KOPT-K1 (cell line): ENCODE results near the gene KAT6B.

Experiments used
- H3K27ac ChIP-seq: fragments of 200-600 bp; sonication (generic); 2 replicates; pipeline ENCODE4 v1.5.1; 2016; ENCODE audit warnings: antibody characterized with exemption, mild to moderate bottlenecking, low read depth, low read length; ENCODE audit not compliant: poor library complexity, severe bottlenecking
- H3K36me3 ChIP-seq: fragments of 200-600 bp; sonication (generic); 2 replicates; pipeline ENCODE4 v1.5.1; 2017; ENCODE audit warnings: antibody characterized with exemption, mild to moderate bottlenecking, low read length, moderate library complexity; ENCODE audit not compliant: insufficient read depth
- H3K9me3 ChIP-seq: fragments of 200-600 bp; sonication (generic); 2 replicates; pipeline ENCODE4 v1.5.1; 2017; ENCODE audit warnings: antibody characterized with exemption, low read length, mild to moderate bottlenecking; ENCODE audit not compliant: insufficient read depth, poor library complexity, severe bottlenecking

The KAT6B gene

DNA sequence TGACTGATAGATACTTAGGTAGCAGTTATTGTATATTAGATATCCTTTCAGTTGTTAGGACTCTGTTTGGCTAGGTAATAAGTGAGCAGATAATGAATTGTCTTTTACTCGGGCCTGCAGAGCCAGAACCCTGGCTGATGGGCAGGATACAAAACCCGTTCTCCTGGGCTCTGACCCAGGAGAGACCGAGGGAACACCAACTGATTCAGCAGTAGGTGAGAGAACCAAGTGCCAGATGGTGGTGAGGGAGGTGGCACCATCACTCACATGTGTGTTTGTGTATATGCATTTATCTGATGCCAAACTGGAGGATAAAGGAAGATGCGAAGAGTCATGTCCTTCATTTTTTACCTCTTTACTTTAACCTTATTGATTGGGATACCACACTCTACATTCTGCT, 169.4 kb downstream of the KAT6B start:
- Histone ChIP-seq H3K9me3 (no peaks in the 10 kb centered on the region), H3K36me3 (peaks cover 47% of the 10 kb centered on the region), H3K27ac (no peak overlapping the region)

DNA sequence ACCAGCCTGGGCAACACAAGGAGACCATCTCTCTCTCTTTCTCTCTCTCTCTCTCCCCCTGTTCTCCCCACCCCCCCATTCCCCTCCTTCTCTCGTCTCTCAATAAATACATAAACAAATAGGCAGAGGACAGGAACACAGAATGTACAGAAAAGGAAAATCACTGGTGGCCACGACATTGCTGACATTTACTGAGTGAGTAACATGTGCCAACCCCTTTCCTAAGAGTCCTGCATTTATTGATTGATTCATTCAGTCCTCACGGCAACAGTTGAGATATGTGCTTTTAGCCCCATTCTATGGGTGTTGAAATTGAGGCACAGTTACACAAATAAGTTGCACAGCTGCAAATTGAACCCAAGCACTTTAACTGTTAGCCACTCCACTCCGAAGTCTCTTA, 170.8 kb downstream of the KAT6B start:
- Histone ChIP-seq H3K9me3 (no peaks in the 10 kb centered on the region), H3K27ac (no peak overlapping the region), H3K36me3 (peaks cover 57% of the 10 kb centered on the region)

DNA sequence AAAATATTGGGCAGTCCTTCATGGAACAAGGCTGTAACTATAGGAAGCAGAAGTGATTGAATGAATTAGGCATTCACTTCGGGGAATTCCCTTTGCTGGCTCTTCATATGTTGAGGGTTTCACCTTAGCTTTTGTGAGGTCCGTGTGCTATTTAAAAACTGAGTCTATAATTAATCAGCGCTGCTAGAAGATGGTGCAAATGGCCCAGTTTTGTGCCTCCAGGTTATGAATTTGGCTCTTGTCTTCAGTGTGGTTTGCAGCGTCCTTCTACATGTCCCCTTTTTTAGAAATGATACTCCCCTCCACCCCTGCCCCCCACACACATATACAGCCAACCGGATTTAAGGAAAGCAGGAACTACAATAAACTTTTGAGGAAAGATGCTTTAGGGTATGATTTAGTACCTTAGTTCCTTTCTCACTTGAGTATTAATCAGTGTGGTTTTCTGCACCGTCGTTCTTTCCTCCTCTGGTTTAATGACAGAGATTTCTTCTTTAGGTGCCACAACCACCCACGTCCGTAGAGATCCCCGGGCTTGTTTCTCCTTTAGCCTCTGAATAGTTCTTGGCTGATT, 174.4 kb downstream of the KAT6B start:
- H3K9me3 ChIP-seq: no peaks in the 10 kb centered on the region
- H3K27ac ChIP-seq: no peak overlapping the region
- H3K36me3 ChIP-seq: peaks cover 31% of the 10 kb centered on the region

DNA sequence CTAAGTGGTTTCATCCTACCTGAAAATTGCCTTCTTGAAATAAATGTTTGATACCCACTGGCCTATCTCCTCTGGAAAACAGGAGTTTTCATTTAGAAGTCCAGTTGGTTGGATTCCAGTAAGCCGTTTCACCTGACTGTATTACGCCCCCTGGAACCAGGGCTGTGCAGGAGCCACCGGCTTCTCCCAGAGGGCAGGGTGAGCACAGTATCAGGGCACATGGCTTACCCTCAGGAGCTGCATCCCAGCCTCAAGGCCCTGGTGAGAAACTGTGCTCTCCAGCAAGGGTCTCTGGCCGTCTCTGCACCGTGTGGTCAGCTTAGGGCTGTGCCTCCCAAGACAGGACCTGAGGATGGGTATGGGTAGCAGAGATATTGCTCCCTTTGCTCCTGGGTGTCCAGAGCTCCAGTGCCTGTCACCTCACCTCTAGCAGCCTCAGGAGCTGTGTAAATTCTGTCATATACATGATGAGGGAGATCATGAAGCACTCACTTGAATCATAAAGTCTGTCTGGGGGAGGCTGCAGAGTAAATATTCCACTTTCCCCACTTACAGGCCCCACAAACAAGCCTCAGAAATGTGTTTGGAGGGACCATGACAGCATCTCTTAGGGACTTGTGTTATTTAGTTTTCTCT, 175.4 kb downstream of the KAT6B start:
- Histone ChIP-seq H3K27ac (no peak overlapping the region), H3K36me3 (peaks cover 35% of the 10 kb centered on the region), H3K9me3 (no peaks in the 10 kb centered on the region)

DNA sequence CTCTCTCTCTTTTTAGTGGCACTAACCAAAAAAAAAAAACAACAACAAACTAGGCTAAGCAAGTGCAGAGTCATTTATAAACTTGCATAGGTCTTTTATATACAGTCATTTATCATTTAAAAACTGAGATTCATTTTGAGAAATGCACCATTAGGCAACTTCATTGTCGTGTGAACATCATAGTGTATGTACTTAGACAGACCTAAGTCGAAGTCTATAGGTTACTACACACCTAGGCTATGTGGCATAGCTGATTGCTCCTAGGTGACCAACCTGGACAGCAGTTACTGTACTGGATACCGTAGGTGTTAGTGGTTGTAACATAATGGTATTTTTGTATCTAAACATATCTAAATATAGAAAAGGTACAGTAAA, 175.9 kb downstream of the KAT6B start:
- no peak overlapping the region for H3K27ac ChIP-seq
- peaks cover 37% of the 10 kb centered on the region for H3K36me3 ChIP-seq
- H3K9me3 ChIP-seq: no peaks in the 10 kb centered on the region

DNA sequence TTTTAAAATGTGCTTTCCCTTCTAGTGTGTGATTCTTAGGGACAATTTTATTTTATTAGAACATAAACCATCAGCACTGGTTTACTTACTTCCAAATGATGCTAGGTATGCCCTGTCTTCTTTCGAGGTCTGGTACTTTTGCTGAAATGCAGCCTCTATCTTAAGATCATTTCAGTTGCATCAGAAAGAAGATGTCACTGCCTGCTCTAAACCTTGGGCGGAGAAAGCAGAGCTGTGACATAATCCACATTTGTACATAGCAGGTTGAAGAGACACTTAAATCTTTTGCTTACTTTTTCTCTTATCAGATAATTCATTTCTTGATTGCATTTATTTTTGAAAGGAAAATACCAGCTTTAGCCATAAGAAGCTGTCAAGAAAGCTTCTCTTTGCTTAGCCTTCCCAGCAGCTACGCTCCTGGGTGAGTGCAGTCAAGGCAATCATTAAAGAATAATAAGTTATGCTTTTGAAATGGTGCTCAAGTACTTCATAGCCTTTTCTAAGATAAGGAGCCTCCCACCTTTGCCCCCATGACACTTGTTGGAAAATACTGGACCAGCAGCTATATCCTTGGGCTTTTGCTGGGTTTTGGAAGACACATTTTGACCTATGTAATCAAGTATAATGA, 176.7 kb downstream of the KAT6B start:
- no peaks in the 10 kb centered on the region for H3K9me3 ChIP-seq
- H3K27ac ChIP-seq: no peak overlapping the region
- H3K36me3 ChIP-seq: peaks cover 41% of the 10 kb centered on the region

DNA sequence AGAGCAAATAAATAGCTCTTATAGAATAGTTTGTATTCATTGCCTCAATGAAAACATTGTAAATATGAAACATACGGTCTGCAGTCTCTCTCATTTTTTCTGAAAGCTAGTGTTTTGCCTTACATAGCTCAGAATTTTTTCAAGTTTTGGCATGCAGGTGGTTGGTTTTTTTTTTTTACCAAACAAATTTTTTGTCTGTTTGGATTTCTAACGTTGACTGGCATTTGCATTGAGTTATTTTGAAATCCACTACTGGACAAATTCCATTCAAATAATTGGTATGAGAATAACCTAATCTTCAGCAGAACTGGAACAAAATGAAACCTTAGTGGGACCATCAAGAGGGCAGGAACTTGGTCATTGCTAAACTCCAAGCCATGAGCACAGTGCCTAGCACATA, 177.5 kb downstream of the KAT6B start:
- Histone ChIP-seq H3K27ac (no peak overlapping the region), H3K36me3 (peaks cover 42% of the 10 kb centered on the region)

DNA sequence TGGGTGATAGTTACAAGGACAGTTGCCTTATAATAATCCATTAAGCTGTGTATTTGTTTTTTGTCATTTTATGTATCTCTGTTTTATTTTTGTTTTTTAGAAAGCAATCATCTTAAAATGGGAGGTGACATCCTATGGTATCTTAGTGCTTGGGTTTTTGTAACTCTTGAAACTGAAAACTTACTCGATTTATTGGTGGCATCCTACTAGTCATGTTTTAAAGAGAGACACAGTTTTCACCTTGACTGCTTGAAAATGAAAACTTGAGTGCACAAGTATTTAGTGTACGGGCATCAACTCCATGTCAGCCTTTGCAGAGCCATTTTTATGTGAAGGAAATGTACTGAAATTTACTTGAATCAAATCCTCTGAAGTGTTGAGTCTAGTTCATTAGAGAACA, 181.2 kb downstream of the KAT6B start:
- Histone ChIP-seq H3K9me3 (no peaks in the 10 kb centered on the region), H3K36me3 (peaks cover 30% of the 10 kb centered on the region), H3K27ac (no peak overlapping the region)

More for the DNA sequence above, 177.5 kb downstream of the KAT6B start:
- no peaks in the 10 kb centered on the region for H3K9me3 ChIP-seq

DNA sequence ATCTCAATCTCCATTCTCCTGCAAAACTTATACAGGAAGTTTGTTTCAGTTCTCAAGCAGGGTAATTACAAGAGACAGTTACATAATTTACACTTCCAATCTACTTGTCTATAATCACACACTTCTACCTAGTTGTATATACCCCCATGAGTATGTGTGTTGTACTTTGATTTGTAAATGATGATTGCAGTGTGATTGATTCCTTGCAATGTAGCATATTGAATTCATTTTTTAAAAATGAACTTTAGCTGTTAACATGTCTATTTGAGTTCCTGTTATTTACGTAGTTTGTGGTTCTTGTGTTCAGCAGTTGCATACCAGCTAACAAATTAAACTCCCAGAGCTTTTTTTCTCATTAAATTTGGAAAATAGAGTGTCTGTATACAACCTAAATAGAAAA, 182.6 kb downstream of the KAT6B start:
- no peak overlapping the region for H3K27ac ChIP-seq
- no peaks in the 10 kb centered on the region for H3K9me3 ChIP-seq
- H3K36me3 ChIP-seq: peaks cover 33% of the 10 kb centered on the region

DNA sequence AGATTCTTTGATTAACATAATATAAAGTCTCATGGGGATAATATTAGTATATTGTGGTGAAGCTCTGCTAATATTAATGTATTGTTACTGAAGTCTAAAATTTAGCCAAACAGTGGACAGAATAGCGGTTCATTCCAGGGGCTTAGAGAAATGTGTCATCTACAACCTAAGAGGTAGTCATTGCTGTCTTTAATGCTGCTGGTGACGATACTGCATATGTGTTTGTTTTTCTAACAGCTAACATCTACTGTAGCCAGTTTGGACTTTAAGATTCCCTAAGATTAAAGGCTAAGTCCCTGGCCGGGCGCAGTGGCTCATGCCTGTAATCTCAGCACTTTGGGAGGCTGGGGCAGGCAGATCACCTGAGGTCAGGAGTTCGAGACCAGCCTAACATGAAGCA, 183.0 kb downstream of the KAT6B start:
- Histone ChIP-seq H3K9me3 (no peaks in the 10 kb centered on the region), H3K27ac (no peak overlapping the region)

DNA sequence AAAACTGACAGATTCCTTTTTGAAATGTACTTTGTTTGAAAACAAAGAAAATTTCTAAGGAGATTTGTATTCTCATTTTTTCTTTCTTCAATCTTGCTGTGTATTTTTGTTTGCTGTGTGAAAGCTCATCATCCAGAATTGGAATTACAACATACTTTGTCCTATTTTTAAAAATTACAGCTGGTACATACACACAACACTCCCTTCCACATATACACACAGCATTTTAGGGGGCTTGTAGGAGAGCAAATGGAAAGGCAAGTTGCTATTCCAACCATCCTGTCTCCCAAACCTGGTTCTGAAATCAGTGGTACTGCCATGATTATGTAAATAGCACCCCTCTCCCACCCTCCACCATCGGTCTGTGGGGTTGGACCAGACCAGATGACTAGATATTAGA, 184.0 kb downstream of the KAT6B start:
- no peak overlapping the region for H3K27ac ChIP-seq
- H3K9me3 ChIP-seq: no peaks in the 10 kb centered on the region
- peaks cover 29% of the 10 kb centered on the region for H3K36me3 ChIP-seq

More for the DNA sequence above, 183.0 kb downstream of the KAT6B start:
- H3K36me3 ChIP-seq: peaks cover 33% of the 10 kb centered on the region

DNA sequence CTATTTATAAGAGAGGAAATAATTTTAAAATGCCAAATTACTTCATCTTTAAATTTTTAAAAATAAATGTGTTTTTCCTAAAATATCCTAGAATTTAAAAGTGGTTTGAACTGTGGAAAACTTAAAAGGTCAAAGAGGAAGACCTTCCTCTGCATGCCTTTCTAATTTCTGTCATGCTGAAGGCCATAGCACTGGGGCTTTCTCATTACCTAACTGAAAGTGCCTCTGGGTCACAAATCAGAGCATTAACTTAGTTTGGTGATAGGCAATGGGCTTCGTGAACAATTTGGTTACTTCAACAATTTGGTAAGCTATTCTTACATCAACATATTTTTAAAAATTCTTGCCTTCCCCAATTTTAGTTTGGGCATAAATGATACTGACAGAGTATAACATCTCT, 184.8 kb downstream of the KAT6B start:
- Histone ChIP-seq H3K27ac (no peak overlapping the region), H3K9me3 (no peaks in the 10 kb centered on the region), H3K36me3 (peaks cover 28% of the 10 kb centered on the region; the same call in 1 of the 2 replicates)

DNA sequence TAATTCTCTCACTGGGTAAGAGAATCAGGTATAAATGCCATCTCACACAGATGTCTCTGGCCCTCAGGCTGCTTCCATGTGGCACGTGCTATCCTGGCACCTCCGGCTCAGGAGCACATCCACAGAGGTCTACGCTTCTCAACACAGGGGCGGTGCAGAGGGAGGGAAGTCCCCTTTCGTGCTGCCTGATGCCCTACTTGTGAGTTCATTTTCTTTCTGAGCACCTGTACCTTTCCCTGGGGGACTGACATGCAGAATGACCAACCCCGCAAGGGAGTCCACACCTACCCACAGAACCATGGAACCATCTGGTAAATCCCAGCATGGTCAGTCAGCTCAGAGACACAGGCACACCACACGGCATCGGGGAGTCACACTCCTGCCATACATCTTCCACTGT, 186.1 kb downstream of the KAT6B start:
- peaks cover 27% of the 10 kb centered on the region; the same call in 1 of the 2 replicates for H3K36me3 ChIP-seq
- H3K27ac ChIP-seq: no peak overlapping the region
- no peaks in the 10 kb centered on the region for H3K9me3 ChIP-seq

DNA sequence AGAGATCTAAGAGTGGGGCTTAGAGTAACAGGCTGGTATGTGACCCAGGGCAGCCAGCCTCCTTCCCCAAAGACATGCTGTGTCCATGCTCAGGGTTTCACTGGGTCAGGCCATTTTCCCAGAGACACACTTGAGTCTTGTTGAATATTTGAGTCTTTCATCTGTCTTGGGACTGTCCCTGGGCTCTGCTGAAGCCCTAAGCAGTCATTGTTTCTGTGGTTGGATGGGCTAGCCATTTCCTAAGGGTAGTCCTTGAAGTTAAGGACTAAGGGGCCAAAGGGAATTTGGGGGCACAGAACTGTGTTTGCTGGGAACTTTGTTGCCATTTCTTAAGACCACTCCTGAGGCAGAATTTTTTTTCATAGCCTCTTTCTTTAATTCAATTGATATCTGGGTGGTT, 186.6 kb downstream of the KAT6B start:
- Histone ChIP-seq H3K27ac (no peak overlapping the region), H3K36me3 (peaks cover 29% of the 10 kb centered on the region; the same call in 1 of the 2 replicates), H3K9me3 (no peaks in the 10 kb centered on the region)

DNA sequence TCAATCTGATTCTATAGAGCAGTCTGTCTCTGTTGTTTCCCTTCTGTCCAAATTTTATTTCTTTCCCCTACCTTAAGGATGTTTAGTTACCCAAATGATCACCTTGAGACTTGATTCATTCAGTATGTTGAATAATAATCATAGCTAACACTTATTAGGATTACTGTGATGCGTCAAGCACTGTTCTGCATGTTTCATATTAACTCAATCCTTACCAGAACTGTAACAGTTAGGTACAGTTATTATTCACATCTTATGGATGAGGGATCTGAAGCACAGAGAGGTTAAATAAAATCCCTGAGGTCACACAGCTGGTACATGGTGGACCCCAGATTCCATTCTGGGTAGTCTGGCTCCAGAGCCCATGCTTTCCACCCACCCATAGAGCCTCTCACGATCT, 187.1 kb downstream of the KAT6B start:
- Histone ChIP-seq H3K36me3 (peaks cover 33% of the 10 kb centered on the region; the same call in 1 of the 2 replicates), H3K27ac (no peak overlapping the region), H3K9me3 (no peaks in the 10 kb centered on the region)
